Measurements from ENCODE around the gene WFIKKN1.

Gene WFIKKN1, protein sequence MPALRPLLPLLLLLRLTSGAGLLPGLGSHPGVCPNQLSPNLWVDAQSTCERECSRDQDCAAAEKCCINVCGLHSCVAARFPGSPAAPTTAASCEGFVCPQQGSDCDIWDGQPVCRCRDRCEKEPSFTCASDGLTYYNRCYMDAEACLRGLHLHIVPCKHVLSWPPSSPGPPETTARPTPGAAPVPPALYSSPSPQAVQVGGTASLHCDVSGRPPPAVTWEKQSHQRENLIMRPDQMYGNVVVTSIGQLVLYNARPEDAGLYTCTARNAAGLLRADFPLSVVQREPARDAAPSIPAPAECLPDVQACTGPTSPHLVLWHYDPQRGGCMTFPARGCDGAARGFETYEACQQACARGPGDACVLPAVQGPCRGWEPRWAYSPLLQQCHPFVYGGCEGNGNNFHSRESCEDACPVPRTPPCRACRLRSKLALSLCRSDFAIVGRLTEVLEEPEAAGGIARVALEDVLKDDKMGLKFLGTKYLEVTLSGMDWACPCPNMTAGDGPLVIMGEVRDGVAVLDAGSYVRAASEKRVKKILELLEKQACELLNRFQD

DNA sequence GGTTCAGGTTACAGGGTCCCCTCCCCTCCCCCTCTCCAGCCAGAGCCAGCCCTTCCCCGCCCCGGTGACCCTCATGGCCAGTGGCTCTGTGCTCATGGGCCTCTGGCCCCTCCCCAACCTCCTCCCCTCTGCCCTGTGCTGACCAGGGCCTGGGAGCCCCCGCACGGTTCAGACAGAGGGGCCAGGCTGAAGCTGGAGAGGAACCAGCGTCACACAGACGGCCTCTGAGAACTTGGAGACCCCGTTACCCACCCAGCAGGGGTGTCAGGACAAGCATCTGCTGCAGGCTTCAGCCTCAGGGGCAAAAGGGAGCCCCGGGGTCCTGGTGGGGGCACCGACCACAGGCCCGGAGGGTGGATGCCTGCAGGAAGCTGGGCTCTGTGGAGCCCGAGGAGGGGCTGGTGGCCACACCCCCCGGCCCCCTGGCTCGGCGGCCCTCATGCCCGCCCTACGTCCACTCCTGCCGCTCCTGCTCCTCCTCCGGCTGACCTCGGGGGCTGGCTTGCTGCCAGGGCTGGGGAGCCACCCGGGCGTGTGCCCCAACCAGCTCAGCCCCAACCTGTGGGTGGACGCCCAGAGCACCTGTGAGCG is at the start of gene WFIKKN1:
Gene WFIKKN1, plus strand, starts transcription at position 171 of the 591 bp plus-strand sequence. Its CDS starts 269 bp downstream, at position 440.
- Histone ChIP-seq H3K4me1 (ENCODE audit: control insufficient read depth in 1 of 2, insufficient read depth in 2 of 2, low read length in 2 of 2) (peaks cover 0 to 19% of the 10 kb centered on the region in 2 donors), H3K36me3 (ENCODE audit: control insufficient read depth in 1 of 2, insufficient read depth in 2 of 2, low read length in 2 of 2) (peaks cover 0 to 34% of the 10 kb centered on the region in 2 donors), H3K4me3 (ENCODE audit: low read depth in 1 of 2, low read length in 2 of 2) (no peak within 1 kb of the TSS), H3K9ac (ENCODE audit: low read depth in 1 of 2, low read length in 2 of 2) (no peak within 1 kb of the TSS), H3K27me3 (ENCODE audit: control insufficient read depth in 1 of 2, insufficient read depth in 2 of 2, low read length in 2 of 2) (no peaks in the 10 kb centered on the region), H3K27ac (ENCODE audit: low read depth, low read length) (no peak within 1 kb of the TSS), H3K9me3 (ENCODE audit: control insufficient read depth in 1 of 2, low read length in 2 of 2) (no peaks in the 10 kb centered on the region)

- no peak overlapping the region for H3K4me3 ChIP-seq (ENCODE audit: low read depth in 1 of 2, low read length in 2 of 2)
- peaks cover 3% of the 10 kb centered on the region in 2 donors for H3K4me1 ChIP-seq (ENCODE audit: control insufficient read depth in 1 of 2, insufficient read depth in 2 of 2, low read length in 2 of 2)
Observed at GRCh38 chr16:582218-582613, 48.6 kb upstream of the WFIKKN1 start.

DNA sequence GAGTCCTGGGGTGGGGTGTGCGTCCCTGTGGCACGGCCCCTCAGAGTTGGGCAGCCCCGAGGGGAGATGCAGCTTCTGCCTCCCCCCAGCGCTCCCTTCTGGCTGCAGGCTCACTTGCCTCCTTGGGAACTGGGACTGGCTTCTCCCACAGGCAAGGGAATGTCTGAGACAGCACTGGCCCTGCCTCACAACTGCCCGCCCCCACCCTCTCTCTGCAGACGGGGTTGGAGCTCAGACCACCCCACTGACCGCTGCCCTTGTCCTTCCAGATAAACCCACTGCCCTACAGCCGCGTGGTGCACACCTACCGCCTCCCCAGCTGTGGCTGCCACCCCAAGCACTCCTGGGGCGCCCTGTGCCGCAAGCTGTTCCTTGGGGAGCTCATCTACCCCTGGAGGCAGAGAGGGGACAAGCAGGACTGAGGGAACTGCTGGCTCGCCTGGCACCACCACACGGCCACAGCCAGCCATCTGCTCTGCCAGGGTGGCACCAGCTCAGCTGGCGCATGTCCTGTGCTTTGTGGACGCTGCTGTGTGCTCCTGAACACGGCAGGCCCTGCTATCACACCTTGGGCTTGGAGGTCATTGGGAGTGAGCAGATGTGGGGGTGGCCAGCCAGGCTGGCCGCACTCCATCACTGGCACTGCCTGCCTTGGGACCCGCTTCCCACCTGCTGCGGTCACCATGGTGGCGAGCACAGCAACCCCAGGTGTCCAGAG is 48.0 kb upstream of the WFIKKN1 start:
- Histone ChIP-seq H3K27ac (ENCODE audit: low read depth, low read length) (no peak overlapping the region), H3K27me3 (ENCODE audit: control insufficient read depth in 1 of 2, insufficient read depth in 2 of 2, low read length in 2 of 2) (peaks cover 3 to 6% of the 10 kb centered on the region in 2 donors), H3K9ac (ENCODE audit: low read depth in 1 of 2, low read length in 2 of 2) (no peak overlapping the region), H3K9me3 (ENCODE audit: control insufficient read depth in 1 of 2, low read length in 2 of 2) (no peaks in the 10 kb centered on the region), H3K4me3 (ENCODE audit: low read depth in 1 of 2, low read length in 2 of 2) (no peak overlapping the region), H3K4me1 (ENCODE audit: control insufficient read depth in 1 of 2, insufficient read depth in 2 of 2, low read length in 2 of 2) (peaks cover 6 to 8% of the 10 kb centered on the region in 2 donors), H3K36me3 (ENCODE audit: control insufficient read depth in 1 of 2, insufficient read depth in 2 of 2, low read length in 2 of 2) (no peaks in the 10 kb centered on the region)

More at GRCh38 chr16:582218-582613, 48.6 kb upstream of the WFIKKN1 start:
- Histone ChIP-seq H3K27me3 (ENCODE audit: control insufficient read depth in 1 of 2, insufficient read depth in 2 of 2, low read length in 2 of 2) (peaks cover 3 to 6% of the 10 kb centered on the region in 2 donors), H3K27ac (ENCODE audit: low read depth, low read length) (no peak overlapping the region), H3K36me3 (ENCODE audit: control insufficient read depth in 1 of 2, insufficient read depth in 2 of 2, low read length in 2 of 2) (no peaks in the 10 kb centered on the region), H3K9me3 (ENCODE audit: control insufficient read depth in 1 of 2, low read length in 2 of 2) (no peaks in the 10 kb centered on the region), H3K9ac (ENCODE audit: low read depth in 1 of 2, low read length in 2 of 2) (no peak overlapping the region)

- Histone ChIP-seq H3K4me1 (ENCODE audit: control insufficient read depth in 1 of 2, insufficient read depth in 2 of 2, low read length in 2 of 2) (peaks cover 6 to 15% of the 10 kb centered on the region in 2 donors), H3K9ac (ENCODE audit: low read depth in 1 of 2, low read length in 2 of 2) (no peak overlapping the region), H3K27me3 (ENCODE audit: control insufficient read depth in 1 of 2, insufficient read depth in 2 of 2, low read length in 2 of 2) (peaks cover 3 to 6% of the 10 kb centered on the region in 2 donors), H3K27ac (ENCODE audit: low read depth, low read length) (no peak overlapping the region), H3K36me3 (ENCODE audit: control insufficient read depth in 1 of 2, insufficient read depth in 2 of 2, low read length in 2 of 2) (no peaks in the 10 kb centered on the region), H3K4me3 (ENCODE audit: low read depth in 1 of 2, low read length in 2 of 2) (no peak overlapping the region), H3K9me3 (ENCODE audit: control insufficient read depth in 1 of 2, low read length in 2 of 2) (no peaks in the 10 kb centered on the region)
Observed at GRCh38 chr16:583470-583814, 47.3 kb upstream of the WFIKKN1 start.

DNA sequence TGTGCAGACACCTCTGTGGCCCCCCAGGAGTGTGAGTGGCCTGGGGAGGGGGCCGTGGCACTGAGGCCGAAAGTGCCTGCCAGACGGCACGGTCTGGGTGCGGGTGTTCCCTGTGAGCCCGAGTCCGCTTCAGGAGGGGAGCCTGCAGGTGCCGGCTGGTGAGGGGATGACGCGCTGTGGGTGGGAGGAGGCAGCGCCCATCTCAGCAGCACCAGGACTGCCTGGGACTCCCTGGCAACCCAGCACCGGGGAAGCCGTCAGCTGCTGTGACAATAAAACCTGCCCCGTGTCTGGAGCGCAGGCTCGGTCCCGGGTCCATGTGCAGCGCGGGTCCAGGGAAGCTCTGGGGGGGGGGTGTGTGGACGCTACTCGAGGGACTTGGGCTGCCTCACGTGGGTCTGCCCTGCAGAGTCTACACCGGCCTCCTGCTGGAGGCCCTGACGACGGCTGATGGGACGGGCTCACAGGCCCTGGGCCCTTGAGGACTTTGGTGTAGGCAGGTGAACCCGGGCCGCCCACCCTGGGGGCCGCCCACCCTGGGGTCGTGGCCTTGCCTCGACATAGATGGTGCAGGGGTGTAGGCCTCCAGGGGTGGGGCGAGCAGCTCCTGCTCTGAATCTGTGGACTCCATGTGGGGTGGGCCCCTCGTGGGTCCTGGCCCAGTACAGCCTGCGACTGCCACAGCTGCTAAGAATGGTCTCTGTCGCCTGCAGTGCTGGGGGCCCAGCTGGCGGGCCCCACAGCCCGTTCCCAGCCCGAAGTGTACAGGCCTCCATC is 46.8 kb upstream of the WFIKKN1 start:
- no peak overlapping the region for H3K4me3 ChIP-seq (ENCODE audit: low read depth in 1 of 2, low read length in 2 of 2)
- H3K4me1 ChIP-seq (ENCODE audit: control insufficient read depth in 1 of 2, insufficient read depth in 2 of 2, low read length in 2 of 2), result peaks cover 6 to 15% of the 10 kb centered on the region in 2 donors
- no peak overlapping the region for H3K27ac ChIP-seq (ENCODE audit: low read depth, low read length)
- H3K9ac ChIP-seq (ENCODE audit: low read depth in 1 of 2, low read length in 2 of 2), result no peak overlapping the region
- H3K9me3 ChIP-seq (ENCODE audit: control insufficient read depth in 1 of 2, low read length in 2 of 2), result no peaks in the 10 kb centered on the region
- no peaks in the 10 kb centered on the region for H3K36me3 ChIP-seq (ENCODE audit: control insufficient read depth in 1 of 2, insufficient read depth in 2 of 2, low read length in 2 of 2)
- H3K27me3 ChIP-seq (ENCODE audit: control insufficient read depth in 1 of 2, insufficient read depth in 2 of 2, low read length in 2 of 2), result peaks cover 3 to 6% of the 10 kb centered on the region in 2 donors

- no peaks in the 10 kb centered on the region for H3K9me3 ChIP-seq (ENCODE audit: control insufficient read depth in 1 of 2, low read length in 2 of 2)
- H3K27ac ChIP-seq (ENCODE audit: low read depth, low read length), result no peak overlapping the region
- H3K27me3 ChIP-seq (ENCODE audit: control insufficient read depth in 1 of 2, insufficient read depth in 2 of 2, low read length in 2 of 2), result peaks cover 3 to 6% of the 10 kb centered on the region in 2 donors
- peaks cover 6 to 16% of the 10 kb centered on the region in 2 donors for H3K4me1 ChIP-seq (ENCODE audit: control insufficient read depth in 1 of 2, insufficient read depth in 2 of 2, low read length in 2 of 2)
- no peaks in the 10 kb centered on the region for H3K36me3 ChIP-seq (ENCODE audit: control insufficient read depth in 1 of 2, insufficient read depth in 2 of 2, low read length in 2 of 2)
- no peak overlapping the region for H3K4me3 ChIP-seq (ENCODE audit: low read depth in 1 of 2, low read length in 2 of 2)
- H3K9ac ChIP-seq (ENCODE audit: low read depth in 1 of 2, low read length in 2 of 2), result no peak overlapping the region
Observed at GRCh38 chr16:585351-585750, 45.4 kb upstream of the WFIKKN1 start.

DNA sequence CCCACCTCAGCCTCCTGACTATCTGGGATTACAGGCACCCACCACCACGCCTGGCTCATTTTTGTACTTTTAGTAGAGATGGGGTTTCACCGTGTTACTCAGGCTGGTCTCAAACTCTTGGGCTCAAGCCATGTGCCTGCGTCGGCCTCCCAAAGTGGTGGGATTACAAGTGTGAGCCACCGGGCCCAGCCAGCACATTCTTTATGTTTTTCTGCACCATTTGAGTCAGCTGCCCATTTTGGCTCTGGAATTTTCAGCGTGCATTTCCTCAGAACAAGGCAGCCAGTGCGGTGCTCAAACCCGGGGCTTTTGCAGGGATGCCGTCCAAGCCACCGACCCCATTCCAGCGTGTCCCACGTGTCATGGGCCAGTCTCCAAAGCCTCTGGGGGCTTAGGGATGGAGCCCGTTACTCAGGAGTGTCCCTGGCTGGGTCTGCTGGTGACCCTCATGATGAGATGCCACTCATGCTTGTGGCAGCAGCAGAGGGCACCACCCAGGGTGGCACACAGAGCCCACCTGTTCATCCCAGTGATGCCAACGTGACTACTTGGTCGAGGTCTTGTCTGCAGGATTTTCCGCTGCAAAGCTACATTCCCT is 44.6 kb upstream of the WFIKKN1 start:
- Histone ChIP-seq H3K27me3 (ENCODE audit: control insufficient read depth in 1 of 2, insufficient read depth in 2 of 2, low read length in 2 of 2) (peaks cover 3 to 6% of the 10 kb centered on the region in 2 donors), H3K9ac (ENCODE audit: low read depth in 1 of 2, low read length in 2 of 2) (no peak overlapping the region), H3K36me3 (ENCODE audit: control insufficient read depth in 1 of 2, insufficient read depth in 2 of 2, low read length in 2 of 2) (no peaks in the 10 kb centered on the region), H3K27ac (ENCODE audit: low read depth, low read length) (no peak overlapping the region), H3K9me3 (ENCODE audit: control insufficient read depth in 1 of 2, low read length in 2 of 2) (no peaks in the 10 kb centered on the region), H3K4me3 (ENCODE audit: low read depth in 1 of 2, low read length in 2 of 2) (no peak overlapping the region), H3K4me1 (ENCODE audit: control insufficient read depth in 1 of 2, insufficient read depth in 2 of 2, low read length in 2 of 2) (peaks cover 10 to 24% of the 10 kb centered on the region in 2 donors)

GRCh38 chr16:586645-587590 is 43.9 kb upstream of the WFIKKN1 start:
- Histone ChIP-seq H3K27ac (ENCODE audit: low read depth, low read length) (no peak overlapping the region), H3K4me3 (ENCODE audit: low read depth in 1 of 2, low read length in 2 of 2) (peak overlapping the region in 1 of 2 donors; percentile 83), H3K9ac (ENCODE audit: low read depth in 1 of 2, low read length in 2 of 2) (peak overlapping the region in 1 of 2 donors; percentile 88)

GRCh38 chr16:588639-588888 is 42.2 kb upstream of the WFIKKN1 start:
- Histone ChIP-seq H3K9me3 (ENCODE audit: control insufficient read depth in 1 of 2, low read length in 2 of 2) (no peaks in the 10 kb centered on the region), H3K4me3 (ENCODE audit: low read depth in 1 of 2, low read length in 2 of 2) (peak overlapping the region; percentile 81 to 83), H3K4me1 (ENCODE audit: control insufficient read depth in 1 of 2, insufficient read depth in 2 of 2, low read length in 2 of 2) (peaks cover 32 to 46% of the 10 kb centered on the region in 2 donors), H3K27ac (ENCODE audit: low read depth, low read length) (peak overlapping the region; percentile 97), H3K36me3 (ENCODE audit: control insufficient read depth in 1 of 2, insufficient read depth in 2 of 2, low read length in 2 of 2) (no peaks in the 10 kb centered on the region), H3K27me3 (ENCODE audit: control insufficient read depth in 1 of 2, insufficient read depth in 2 of 2, low read length in 2 of 2) (peaks cover 3 to 6% of the 10 kb centered on the region in 2 donors), H3K9ac (ENCODE audit: low read depth in 1 of 2, low read length in 2 of 2) (peak overlapping the region; percentile 73 to 88)

More at GRCh38 chr16:586645-587590, 43.9 kb upstream of the WFIKKN1 start:
- Histone ChIP-seq H3K36me3 (ENCODE audit: control insufficient read depth in 1 of 2, insufficient read depth in 2 of 2, low read length in 2 of 2) (no peaks in the 10 kb centered on the region), H3K9me3 (ENCODE audit: control insufficient read depth in 1 of 2, low read length in 2 of 2) (no peaks in the 10 kb centered on the region), H3K27me3 (ENCODE audit: control insufficient read depth in 1 of 2, insufficient read depth in 2 of 2, low read length in 2 of 2) (peaks cover 3 to 6% of the 10 kb centered on the region in 2 donors), H3K4me1 (ENCODE audit: control insufficient read depth in 1 of 2, insufficient read depth in 2 of 2, low read length in 2 of 2) (peaks cover 16 to 29% of the 10 kb centered on the region in 2 donors)
